Peyer's patch (tissue), 4 donors: Measurements from ENCODE around the gene HNF1A. TPM values are rescaled to one million over a fixed set of nuclear protein-coding genes. Genes with fewer than 3 reads are reported as not detected.
A peak's percentile ranks its signal among the peaks of the same experiment; 100 is the strongest.

ENCODE experiments used
- DNase-seq, 3 donors: peaks; one replicate each; pipeline ENCODE4 v3.0.0-alpha.2; 2017 to 2019
- H3K27ac ChIP-seq, 4 donors: fragments of 200-600 bp; sonication (generic); one replicate each; pipeline ENCODE4 v1.5.1; 2016 to 2019
- H3K27me3 ChIP-seq, 2 donors: fragments of 200-600 bp; sonication (generic); one replicate each; pipeline ENCODE4 v1.5.1; 2019
- H3K36me3 ChIP-seq, 3 donors: fragments of 200-600 bp; sonication (generic); one replicate each; pipeline ENCODE4 v1.5.1; 2016 to 2019
- H3K4me1 ChIP-seq, 4 donors: fragments of 200-600 bp; sonication (generic); one replicate each; pipeline ENCODE4 v1.5.1; 2016 to 2019
- H3K4me3 ChIP-seq, 4 donors: fragments of 200-600 bp; sonication (generic); 1 replicate in 3 of 4; 2 replicates in 1 of 4; pipeline ENCODE4 v1.5.1; 2016 to 2019; ENCODE audit warnings: mild to moderate bottlenecking in 1 of 4
- H3K9me3 ChIP-seq, 4 donors: fragments of 200-600 bp; sonication (generic); one replicate each; pipeline ENCODE4 v1.5.1; 2016 to 2019; ENCODE audit warnings: mild to moderate bottlenecking in 1 of 4
- CTCF ChIP-seq, 6 experiments: fragments of 450-650 bp in 4 of 6; fragments of 200-600 bp in 2 of 6; sonication (generic) in 1 of 6; IDR thresholded peaks; one replicate each; pipeline ENCODE4 v1.5.1; 2017 to 2019; ENCODE audit warnings: antibody characterized with exemption in 6 of 6, mild to moderate bottlenecking in 3 of 6, moderate library complexity in 1 of 6
- POLR2A ChIP-seq, 2 donors: fragments of 450-650 bp; IDR thresholded peaks; one replicate each; pipeline ENCODE4 v1.5.1; 2017; ENCODE audit warnings: antibody characterized with exemption in 2 of 2, mild to moderate bottlenecking in 2 of 2, moderate library complexity in 2 of 2
- total RNA-seq, 4 donors: library from RNA; depleted of rRNA; stranded (reverse); fragments of >200 nt; gene quantifications; one replicate each; pipeline ENCODE4 v1.1.0, GENCODE V29; 2016

Gene HNF1A
- total RNA-seq, 4 donors from 2014 or later: 15.7 to 93.6 (median 57.0) TPM

DNA sequence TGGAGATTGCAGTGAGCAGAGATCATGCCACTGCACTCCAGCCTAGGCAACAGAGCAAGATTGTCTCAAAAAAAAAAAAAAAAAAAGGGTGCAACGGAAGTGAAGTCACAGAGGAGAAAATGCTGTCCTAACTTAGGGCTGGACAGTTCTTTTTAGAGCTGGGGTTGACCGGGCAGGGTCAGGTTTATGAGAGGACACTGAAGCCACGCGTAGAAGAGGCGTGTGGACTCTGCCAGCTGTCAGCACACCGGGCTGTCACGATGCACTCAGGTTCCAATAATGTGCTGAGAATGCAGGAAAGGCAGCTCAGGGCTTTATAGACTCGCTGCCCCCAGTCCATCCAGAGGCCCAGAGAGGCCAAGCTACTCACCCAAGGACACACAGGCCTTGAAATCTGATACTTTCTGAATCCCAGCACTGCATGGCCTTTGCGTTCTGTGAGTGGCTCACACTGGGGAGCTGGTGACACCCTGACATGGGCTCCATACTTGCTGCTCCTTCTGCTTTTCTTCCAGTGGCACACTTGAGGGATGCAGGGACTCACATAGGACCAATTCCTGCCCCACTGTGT, 45.3 kb upstream of the HNF1A start:
- TF ChIP-seq CTCF (IDR thresholded peaks at IDR 0.05) (no peak), POLR2A (IDR thresholded peaks at IDR 0.05) (no peak)
- no peaks in the 10 kb centered on the region for H3K36me3 ChIP-seq
- no peak overlapping the region for H3K4me3 ChIP-seq
- DNase-seq: peak in 1 of 3 donors; percentile 36
- no peak overlapping the region for H3K27ac ChIP-seq
- peaks cover 0 to 5% (median 0%) of the 10 kb centered on the region in 4 donors for H3K4me1 ChIP-seq
- H3K9me3 ChIP-seq: no peaks in the 10 kb centered on the region
- H3K27me3 ChIP-seq: no peaks in the 10 kb centered on the region

DNA sequence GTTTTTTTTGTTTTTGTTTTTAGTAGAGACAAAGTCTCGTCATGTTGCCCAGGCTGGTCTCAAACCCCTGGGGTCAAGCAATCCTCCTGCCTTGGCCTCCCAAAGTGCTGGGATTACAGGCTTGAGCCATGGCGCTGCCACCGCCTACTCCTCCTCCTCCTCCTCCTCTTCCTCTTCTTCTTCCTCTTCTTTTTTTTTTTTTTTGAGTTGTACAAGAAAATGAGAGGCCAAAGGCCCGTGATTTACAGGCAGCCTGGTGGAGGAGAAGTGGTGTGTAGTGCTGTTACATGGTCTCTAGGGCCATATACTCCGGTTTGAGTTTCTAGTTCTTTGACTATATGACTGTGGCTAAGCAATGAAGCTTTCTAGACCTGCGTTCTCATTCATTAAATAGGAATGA, 44.6 kb upstream of the HNF1A start:
- Histone ChIP-seq H3K4me3 (no peak overlapping the region), H3K27ac (no peak overlapping the region), H3K27me3 (no peaks in the 10 kb centered on the region), H3K4me1 (peaks cover 0 to 5% (median 0%) of the 10 kb centered on the region in 4 donors), H3K9me3 (no peaks in the 10 kb centered on the region), H3K36me3 (no peaks in the 10 kb centered on the region)
- TF ChIP-seq POLR2A (IDR thresholded peaks at IDR 0.05): no peak
- TF ChIP-seq CTCF (IDR thresholded peaks at IDR 0.05): no peak
- peak in 1 of 3 donors; percentile 36 for DNase-seq

- TF ChIP-seq CTCF (IDR thresholded peaks at IDR 0.05) (no peak), POLR2A (IDR thresholded peaks at IDR 0.05) (no peak)
- Histone ChIP-seq H3K4me3 (no peak overlapping the region), H3K27ac (no peak overlapping the region), H3K9me3 (no peaks in the 10 kb centered on the region), H3K27me3 (no peaks in the 10 kb centered on the region), H3K4me1 (peaks cover 0 to 5% (median 0%) of the 10 kb centered on the region in 4 donors), H3K36me3 (no peaks in the 10 kb centered on the region)
- DNase-seq: no peak
Measured at GRCh38 chr12:120936197-120936596, 42.1 kb upstream of the HNF1A start.

GRCh38 chr12:120938496-120938895, 39.8 kb upstream of the HNF1A start:
- Histone ChIP-seq H3K27me3 (no peaks in the 10 kb centered on the region), H3K4me1 (no peaks in the 10 kb centered on the region), H3K4me3 (no peak overlapping the region), H3K9me3 (no peaks in the 10 kb centered on the region), H3K36me3 (no peaks in the 10 kb centered on the region), H3K27ac (no peak overlapping the region)
- no peak for DNase-seq
- no peak for TF ChIP-seq POLR2A (IDR thresholded peaks at IDR 0.05)
- TF ChIP-seq CTCF (IDR thresholded peaks at IDR 0.05): no peak

GRCh38 chr12:120939523-120939922, 38.8 kb upstream of the HNF1A start:
- no peak for TF ChIP-seq POLR2A (IDR thresholded peaks at IDR 0.05)
- TF ChIP-seq CTCF (IDR thresholded peaks at IDR 0.05): no peak
- Histone ChIP-seq H3K27me3 (no peaks in the 10 kb centered on the region), H3K4me3 (no peak overlapping the region), H3K4me1 (no peaks in the 10 kb centered on the region), H3K27ac (no peak overlapping the region), H3K36me3 (no peaks in the 10 kb centered on the region), H3K9me3 (no peaks in the 10 kb centered on the region)
- DNase-seq: peak in 1 of 3 donors; percentile 58

DNA sequence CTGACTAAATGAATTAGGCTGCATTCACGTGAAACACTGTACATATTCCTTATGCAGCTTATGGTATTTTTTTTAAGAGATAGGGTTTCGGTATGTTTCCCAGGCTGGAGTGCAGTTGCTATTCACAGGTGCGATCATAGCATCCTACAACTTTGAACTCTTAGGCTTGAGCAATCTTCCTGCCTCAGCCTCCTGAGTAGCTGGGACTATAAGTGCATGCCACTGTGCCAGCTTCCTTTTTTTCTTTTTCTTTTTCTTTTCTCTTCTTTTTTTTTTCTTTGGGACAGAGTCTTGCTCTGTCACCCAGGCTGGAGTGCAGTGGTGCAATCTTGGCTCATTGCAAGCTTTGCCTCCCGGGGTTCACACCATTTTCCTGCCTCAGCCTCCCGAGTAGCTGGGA, 38.3 kb upstream of the HNF1A start:
- Histone ChIP-seq H3K27me3 (no peaks in the 10 kb centered on the region), H3K36me3 (no peaks in the 10 kb centered on the region), H3K27ac (no peak overlapping the region), H3K4me1 (no peaks in the 10 kb centered on the region), H3K9me3 (no peaks in the 10 kb centered on the region), H3K4me3 (no peak overlapping the region)
- DNase-seq: no peak
- no peak for TF ChIP-seq CTCF (IDR thresholded peaks at IDR 0.05)
- no peak for TF ChIP-seq POLR2A (IDR thresholded peaks at IDR 0.05)
